KG1 (cell line): ENCODE measurements around the gene PRXL2C.
"Not testable (repeated sequence)": the region's sequence is repeated elsewhere in the genome, so short reads cannot be mapped to it uniquely, and the experiment has no call there.

Experiments used
- DNase-seq: peaks from one replicate; lab custom pipeline; 2025; lab: John Stamatoyannopoulos, UW

Gene PRXL2C

DNA sequence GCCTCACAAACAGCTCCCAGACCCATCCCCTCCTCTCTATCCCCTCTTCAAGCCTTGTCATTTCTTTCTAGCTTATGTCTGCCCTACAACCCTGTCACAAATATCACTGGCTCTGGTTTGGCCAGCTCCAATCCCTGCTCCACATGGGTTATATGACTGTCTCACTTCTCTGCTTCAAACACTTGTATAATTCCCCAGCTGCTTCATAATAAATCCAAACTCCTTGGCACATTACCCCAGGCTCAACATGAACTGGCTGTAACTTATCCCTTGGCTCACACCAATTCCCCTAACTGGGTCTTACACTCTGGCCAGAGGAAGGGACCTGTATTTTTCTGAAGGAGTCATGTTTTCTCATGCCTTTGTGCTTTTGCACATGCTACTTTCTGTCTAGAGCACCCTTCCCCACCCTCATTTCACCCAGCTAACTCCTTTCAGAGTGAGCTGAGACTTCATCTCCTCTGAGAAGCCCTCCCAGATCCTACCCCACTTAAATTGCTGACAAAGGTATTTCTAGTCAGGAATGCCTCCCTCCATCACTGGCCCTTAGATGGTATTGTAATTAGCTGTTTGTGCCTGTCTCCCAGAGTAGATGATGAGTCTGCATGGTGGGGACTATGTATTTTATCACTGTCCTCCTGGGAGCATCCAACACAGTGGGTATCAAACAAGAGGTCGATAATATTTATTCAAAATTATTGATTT lies 5.3 kb downstream of the PRXL2C start:
- DNase-seq, result no peak

DNA sequence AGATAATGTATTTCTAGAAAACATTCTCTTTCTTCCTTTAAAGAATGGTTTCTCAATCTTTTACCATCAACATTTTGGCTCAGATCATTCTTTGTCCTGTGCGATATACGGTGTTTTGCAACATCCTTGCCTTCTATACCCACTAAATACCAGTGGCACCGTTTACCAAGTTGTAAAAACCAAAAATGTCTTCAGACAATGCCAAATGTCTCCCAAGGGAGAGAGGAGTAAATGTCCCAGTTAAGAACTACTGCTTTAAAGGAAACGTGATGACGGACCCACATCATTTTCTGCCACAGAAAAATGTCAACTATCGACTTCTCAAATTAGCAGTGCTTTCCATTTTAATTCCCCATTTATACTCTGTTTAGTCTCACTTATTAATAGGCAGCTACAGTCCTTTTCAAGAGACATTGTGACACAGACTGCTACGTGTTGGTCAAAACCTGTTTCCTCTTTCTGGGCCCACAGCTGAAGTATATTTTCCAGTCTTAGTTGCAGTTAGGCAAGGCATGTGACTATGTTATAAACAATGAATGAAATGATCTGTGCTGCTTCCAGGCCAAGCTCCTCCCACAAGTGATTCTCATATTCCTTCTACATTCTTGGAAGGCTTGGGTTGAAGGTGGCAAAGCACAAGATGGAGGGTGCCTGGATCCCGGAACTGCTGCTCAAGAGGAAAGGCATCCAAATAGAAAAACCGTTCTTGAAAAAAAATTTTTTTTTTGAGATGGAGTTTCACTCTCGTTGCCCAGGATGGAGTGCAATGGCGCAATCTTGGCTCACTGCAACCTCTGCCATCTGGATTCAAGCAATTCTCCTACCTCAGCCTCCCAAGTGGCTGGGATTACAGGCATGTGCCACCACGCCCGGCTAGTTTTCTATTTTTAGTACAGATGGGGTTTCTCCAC lies 8.8 kb downstream of the PRXL2C start:
- DNase-seq, result no peak

DNA sequence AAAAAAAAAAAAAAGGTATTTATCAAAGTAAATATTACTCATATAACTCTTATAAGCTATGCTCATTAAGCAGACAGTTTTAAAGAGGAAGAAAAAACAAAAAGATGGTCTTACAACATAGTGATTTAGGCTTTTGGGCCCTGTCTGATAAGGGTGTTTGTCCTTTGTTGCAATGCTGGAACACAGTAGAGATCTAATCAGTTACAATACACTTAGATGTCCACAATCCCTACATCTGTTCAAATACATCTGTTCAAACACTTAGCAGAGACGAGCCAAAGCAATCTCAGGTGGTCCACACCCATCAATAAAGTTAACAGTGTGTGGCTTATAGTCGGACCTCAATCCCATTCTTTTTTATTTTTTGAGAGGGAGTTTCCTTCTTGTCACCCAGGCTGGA lies 11.0 kb downstream of the PRXL2C start:
- no peak for DNase-seq

DNA sequence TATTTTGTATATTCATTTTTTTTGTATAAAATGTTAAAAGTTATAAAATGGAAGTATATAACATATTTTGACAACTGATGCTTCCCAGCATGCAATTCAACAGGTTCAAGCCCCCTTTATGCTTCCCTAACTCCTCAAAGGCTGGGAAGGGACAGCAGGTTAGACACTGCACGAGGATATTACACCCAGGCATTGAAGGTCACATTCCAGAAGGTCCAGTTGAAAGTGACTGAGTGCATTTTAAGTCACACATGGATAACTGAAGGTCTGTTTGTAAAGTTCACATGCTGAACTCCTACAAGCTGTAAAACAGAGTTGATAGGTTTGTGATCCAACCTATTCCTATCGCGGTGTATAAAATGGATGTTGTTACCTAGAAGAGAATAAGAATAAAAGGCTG lies 13.6 kb downstream of the PRXL2C start:
- no peak for DNase-seq

DNA sequence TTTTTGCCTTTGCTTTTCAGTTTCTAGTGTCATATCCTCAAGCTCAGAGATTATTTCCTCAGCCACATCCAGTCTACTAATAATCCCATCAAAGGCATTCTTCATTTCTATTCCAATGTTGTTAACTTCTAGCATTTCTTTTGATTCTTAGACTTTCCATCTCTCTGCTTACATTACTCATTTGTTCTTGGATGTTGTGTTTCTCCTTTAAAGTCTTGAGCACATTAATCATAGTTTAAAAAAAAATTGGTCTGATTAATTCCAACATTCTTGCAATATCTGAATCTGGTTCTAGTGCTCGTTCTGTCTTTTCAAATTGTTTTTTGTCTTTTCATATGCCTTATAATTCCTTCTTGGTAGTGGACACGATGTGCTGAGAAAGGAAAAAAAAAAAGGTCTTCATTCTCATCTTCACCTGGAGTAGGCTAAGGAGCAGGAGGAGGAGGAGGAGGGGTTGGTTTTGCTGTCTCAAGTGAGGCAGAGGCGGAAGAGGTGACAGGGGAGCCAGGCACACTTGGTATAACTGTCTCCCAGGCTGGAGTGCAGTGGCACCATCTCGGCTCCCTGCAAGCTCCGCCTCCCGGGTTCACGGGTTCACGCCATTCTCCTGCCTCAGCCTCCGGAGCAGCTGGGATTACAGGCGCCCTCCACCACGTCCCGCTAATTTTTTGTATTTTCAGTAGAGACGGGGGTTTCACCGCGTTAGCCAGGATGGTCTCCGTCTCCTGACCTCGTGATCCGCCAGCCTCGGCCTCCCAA lies 16.3 kb downstream of the PRXL2C start:
- DNase-seq, result no peak

DNA sequence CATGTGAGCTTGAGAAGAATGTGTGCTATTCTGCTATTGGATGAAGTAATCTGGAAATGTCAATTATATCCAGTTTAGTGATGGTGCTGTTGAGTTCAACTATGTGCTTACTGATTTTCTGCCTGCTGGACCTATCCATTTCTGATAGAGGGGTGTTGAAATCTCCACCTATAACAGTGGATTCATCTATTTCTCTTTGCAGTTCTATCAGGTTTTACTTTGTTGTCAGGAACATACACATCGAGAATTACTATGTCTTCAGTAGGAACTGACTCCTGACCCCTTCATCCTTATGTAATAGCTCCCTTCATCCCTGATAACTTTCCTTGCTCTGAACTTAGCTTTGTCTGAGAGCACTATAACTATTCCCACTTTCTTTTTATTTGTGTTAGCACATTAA lies 18.7 kb downstream of the PRXL2C start:
- no peak for DNase-seq

DNA sequence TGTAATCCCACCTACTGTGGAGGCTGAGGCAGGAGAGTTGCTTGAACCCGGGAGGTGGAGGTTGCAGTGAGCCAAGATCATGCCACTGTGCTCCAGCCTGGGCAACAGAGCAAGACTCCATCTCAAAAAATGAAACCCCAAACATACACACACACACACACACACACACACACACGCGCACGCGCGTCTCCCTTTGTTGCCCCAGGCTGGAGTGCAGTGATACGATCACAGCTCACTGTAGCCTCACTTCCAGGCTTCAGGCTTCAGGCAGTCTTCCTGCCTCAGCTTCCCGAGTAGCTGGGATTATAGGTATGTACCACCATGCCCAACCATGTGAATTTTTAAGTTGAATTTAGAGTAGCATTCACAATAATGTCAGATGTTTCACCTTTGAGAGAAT lies 21.5 kb downstream of the PRXL2C start:
- DNase-seq, result not testable (repeated sequence)

DNA sequence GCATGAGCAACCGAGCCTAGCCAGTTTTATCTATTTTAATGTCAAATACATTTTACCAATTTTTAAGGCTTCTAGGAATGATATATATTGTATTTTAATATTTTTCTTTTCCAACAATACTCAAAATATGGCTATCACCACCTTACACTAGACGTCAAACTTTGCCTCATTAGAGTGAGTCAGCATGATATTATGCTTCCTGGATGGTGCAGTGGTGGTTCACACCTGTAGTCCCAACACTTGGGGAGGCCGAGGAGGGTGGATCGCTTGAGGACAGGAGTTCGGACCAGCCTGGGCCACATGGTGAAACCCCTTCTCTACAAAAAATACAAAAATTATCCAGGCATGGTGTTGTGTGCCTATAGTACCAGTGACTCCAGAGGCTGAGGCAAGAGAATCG lies 28.2 kb downstream of the PRXL2C start:
- no peak for DNase-seq

DNA sequence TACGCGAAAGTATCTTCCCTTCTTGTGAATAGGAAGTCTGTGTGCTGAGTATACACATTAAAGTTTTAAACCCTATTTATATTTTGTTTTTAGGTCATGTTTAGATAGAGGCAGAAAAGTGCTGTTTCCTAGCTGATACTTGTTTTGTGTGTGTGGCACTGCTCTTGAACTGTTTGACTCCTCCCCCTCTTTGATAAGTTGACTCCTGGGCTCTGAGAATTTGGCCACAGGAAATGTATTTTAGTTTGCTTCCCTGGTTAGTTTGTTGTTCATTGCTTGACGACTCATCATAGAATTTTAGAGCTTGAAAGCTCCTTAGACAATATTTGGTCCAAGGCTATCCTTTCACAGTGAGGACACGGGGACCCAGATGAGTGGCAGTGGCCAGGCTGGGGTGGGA lies 33.5 kb downstream of the PRXL2C start:
- no peak for DNase-seq

DNA sequence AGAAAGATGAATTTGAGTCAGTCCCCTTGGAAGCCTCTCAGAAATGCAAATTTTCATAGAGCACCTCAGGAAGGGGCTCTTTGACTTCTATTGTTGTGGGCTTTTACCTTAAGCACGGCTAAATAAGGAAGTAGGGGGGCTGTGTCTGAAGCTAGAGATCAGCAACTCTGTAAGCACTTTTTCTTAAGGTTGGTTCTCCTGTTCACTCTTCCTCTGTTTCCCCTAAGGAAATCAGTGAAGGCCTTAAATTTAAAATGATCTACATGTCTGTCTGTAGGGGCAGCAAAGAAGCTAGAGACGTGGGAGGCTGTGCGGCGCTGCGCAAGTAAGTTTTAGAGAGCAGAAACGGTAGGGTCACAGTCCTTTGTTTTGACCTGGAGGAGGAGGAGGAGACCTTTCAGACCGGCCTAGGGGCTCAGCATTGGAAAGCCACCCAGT lies 34.3 kb downstream of the PRXL2C start:
- DNase-seq, result no peak

DNA sequence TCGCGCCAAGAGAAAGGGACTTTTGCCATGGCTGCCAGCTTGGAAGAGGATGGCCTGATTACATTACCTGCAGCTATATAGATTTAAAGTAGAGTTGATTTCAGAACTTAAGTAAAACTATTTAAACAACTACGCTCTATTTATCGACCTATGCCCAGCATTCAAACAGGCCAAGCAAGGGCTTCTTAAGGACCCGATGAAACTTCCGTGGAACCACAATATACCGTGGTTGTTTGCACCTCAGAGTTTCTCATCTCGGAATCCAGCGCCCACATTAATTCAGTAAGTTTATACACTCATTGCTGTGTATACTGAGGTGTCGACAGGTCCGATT lies 35.0 kb downstream of the PRXL2C start:
- DNase-seq, result no peak

DNA sequence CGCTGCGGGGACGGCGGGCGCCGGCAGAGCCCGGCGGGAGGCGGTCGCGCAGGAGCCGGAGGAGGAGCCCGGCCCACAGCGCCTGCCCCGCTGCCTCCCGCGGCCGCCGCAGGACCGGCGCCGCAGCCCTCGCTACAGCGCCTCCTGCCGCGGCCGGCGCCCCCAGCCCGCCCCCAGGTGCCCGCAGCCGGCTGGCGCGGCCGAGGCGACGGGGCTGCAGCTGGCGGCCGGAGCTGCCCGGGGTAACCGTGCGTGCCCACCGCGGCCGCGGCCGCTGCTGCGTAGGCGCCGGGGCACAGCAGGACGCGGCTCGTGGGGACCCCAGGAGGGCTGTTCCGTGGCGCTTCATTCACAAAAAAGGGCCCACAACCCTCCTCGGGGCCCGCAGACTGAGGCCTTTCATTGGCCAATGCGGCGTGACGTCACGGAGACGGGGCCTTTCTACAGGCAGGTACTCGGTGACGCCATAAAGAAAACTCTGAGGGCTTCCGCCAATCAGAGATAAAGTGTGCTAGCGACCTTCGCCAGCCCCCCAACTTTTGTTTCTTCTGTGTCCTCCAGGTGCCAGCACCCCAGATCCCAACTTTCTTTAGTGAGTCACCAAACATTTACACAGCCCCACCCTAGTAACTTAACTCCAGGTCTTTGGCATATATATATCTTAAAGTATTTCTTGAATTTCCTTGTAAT lies 35.5 kb downstream of the PRXL2C start, which contains the start of gene CDC14B:
Gene CDC14B (minus strand): TSS at position 353 of the 690 bp plus-strand sequence. CDS start 465 bp downstream, outside the sequence.
- no peak for DNase-seq

DNA sequence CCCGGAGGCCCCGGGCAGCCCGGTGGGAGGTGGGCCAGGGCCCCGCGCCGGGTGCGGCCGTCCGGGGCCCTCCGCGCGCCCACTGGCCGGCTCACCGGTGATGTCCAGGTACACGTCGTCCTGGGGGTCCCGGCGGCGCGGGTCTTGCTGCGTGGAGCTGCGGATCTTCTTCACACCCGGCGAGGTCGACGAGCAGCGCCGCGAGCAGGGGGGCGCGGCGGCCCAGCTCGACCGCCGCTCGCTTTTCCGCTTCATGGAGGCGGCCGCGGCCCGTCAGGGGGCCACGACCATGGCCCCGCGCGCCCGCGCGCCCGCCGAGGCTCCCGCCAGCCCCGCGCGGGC lies 36.0 kb downstream of the PRXL2C start:
- no peak for DNase-seq

DNA sequence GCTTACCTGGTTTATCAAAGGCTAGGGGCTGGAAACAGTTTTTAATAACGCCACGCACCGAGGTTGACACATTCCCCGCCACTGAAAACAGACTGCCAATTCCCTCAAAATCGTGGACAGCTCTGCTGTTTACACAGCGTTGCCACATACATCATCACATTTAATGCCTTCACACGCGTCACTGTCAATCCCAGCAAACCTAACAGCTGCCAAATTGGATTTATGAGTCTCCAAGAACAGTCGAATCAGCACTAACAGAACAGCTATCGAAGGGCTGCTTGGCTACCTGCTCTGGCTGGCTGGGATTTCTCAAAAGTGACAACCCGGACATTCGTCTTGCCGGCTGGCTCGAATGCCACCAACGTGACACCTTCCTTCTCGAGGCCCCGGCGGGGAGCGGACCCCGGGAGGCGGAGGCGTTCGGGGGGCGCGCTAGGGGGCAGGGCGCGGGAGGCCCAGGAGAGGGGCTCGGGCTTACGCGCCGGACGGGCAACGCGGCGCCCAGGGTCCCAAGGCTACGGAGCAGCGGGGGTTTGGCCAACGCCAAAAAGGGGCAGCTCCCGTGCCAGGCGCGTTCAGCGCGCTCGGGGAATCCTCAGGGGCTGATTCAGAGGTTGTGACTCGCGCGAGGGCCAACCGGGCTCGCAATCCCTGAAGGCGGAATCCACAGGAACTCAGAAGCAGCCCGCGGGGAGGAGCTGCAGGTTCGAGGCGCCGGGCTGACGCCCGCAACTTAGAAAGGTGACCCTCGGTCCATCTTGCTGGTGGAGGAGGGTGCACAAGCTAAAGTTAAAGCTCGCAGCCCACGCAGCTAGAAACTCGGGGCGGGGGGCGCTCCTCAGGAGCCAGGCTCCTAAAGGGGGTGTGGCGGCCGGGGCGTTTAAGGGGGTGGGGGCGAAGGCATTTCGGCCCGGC lies 36.7 kb downstream of the PRXL2C start:
- no peak for DNase-seq

DNA sequence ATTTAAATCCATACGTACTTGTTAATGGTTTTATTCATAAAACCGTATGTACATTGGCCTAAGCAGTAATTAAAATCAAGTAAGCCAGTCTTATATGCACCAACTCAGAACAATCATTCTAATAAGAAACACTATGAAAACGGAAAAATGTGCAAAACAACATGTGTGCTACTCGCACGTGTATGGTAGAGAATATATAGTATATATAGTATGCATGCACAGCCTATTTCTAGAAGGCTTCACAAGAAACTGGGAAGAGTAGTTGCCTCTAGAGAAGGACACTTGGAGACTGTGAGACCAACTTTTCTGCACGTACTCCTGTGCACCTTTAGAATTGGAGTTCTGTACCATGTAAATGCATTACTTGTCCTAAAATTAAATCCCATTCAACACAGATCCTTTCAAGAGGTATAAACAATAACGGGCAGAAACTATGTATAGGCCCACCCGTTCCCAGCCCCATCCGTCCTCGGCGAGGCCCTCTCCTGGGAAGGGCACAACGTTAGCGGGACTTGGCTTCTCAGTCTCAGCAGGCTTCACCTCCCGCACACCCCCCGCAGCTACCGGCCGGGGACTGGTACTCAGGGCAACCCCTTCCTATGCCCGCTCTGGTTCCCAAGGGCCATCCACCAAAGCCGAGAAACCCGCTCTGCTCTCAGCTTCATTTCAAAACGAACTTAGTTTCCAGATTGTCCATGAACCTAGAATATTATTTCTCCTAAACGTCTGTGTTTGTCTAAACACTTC lies 37.5 kb downstream of the PRXL2C start:
- DNase-seq, result no peak

DNA sequence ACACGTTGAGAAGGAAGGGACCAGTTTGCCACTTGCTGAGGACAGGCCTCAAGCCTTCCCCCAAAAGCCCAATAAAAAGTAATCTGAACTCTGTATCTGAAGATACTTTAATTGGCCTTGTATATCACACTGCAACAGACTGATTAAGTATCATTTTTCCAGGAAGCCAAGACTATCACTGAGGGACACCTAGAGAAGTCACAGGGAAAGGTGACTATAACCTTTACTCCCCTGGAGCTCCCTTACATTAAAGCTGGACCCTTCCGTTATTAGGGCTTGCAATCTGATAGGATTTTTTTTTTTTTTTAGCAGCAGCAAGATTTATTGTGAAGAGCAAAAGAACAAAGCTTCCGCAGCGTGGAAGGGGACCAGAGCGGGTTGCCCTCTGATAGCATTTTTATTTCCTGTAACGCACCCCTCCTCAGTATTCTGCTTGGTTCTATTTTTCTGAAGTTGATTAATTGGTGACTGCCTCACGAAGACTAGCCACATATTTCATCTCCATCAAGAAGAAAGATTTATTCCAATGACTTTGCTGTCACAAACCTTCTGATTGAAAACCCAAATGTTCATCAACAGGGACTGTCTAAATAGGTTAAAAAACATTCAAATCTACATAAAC lies 38.2 kb downstream of the PRXL2C start:
- DNase-seq, result no peak

DNA sequence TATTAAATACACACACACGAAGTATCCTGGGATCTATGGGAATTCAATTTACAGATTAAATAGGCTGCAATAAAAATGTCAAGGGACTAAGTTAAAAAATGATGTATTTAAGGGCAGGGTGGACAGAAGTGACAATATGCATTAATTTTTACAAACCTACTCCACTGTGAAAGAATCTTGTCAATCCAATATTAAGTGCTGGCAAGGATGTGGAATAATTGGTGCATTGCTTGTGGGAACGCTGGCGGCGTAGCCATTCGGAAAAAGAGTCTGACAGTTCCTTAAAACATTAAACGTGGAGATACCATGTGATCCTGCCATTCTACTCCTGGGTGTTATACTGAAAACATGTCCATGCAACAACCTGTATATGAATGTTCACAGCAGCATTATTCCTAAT lies 39.7 kb downstream of the PRXL2C start:
- no peak for DNase-seq

DNA sequence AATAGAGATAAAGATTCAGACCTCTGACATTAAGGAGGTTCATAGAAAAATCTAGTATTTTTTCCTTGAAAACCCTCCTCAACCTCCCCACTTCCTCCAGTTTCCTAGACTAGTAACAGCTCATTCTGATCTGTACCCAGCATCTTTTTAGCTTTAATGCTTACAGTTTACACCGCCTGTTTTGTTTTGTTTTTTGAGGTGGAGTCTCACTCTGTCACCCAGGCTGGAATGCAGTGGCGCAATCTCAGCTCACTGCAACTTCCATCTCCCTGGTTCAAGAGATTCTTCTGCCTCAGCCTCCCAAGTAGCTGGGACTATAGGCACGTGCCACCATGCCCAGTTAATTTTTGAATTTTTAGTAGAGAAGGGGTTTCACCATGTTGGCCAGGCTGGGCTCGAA lies 40.5 kb downstream of the PRXL2C start:
- DNase-seq, result not testable (repeated sequence)

DNA sequence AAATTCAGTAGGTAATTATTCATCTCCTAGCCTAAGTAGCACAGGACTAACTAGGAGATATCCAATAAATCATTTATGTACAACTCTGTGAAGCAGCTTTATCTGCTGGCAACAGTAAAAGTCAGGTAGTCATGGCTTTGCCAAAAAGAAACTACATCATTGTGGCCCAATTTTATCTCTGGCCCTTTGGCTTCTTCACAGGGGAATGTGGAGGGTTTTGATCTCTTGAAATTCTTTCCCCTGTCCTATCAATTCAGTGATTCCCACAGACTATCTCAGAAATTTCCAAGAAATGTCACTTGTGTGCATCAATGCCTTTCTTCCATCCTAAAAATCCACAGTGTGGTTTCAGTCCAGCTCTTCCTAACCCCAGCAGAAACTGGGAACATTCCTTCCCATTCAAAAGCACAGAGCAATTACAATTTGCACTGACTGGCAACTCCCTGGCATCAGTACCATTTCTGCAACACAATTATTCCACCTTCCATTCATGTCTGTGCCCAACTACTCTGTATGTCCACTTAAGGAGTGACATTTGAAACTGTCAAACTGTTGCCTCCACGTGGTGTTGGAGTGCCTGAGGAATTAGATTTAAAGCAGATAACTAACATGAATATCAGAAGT lies 42.0 kb downstream of the PRXL2C start:
- DNase-seq, result no peak
